Stimulated activated memory B cell treated with anti-CD40 and anti-IgM and Interleukin-4, amounts not matched to agents 10 μg/mL and 1 μg/mL and 100 μg/mL, for 72 hours (primary cell): ENCODE results near the gene MICAL2.

Source experiments
- ATAC-seq: fragments of 150-1000 bp; cut with Tn5 transposase; 2 replicates; pipeline ENCODE4 v1.10.0; 2021
- H3K27ac Mint-ChIP-seq: one replicate; pipeline ENCODE4 v1.8.0; 2022; ENCODE audit warnings: mild to moderate bottlenecking, mixed read lengths
- H3K27me3 Mint-ChIP-seq: one replicate; pipeline ENCODE4 v1.8.0; 2022; ENCODE audit warnings: mixed read lengths
- H3K36me3 Mint-ChIP-seq: one replicate; pipeline ENCODE4 v1.8.0; 2022; ENCODE audit warnings: mixed read lengths
- H3K4me1 Mint-ChIP-seq: one replicate; pipeline ENCODE4 v1.8.0; 2022; ENCODE audit warnings: mixed read lengths
- H3K4me3 Mint-ChIP-seq: one replicate; pipeline ENCODE4 v1.8.0; 2022; ENCODE audit warnings: mild to moderate bottlenecking, moderate library complexity, mixed read lengths
- H3K9me3 Mint-ChIP-seq: one replicate; pipeline ENCODE4 v1.8.0; 2022; ENCODE audit warnings: mixed read lengths

Gene MICAL2

GRCh38 chr11:12238420-12238819, 128.0 kb downstream of the MICAL2 start:
- no peak for ATAC-seq
- Mint-ChIP-seq H3K4me3 (no peak overlapping the region), H3K36me3 (no peaks in the 10 kb centered on the region), H3K4me1 (peaks cover 12% of the 10 kb centered on the region), H3K27me3 (peaks cover 51% of the 10 kb centered on the region), H3K27ac (no peak overlapping the region), H3K9me3 (no peaks in the 10 kb centered on the region)

GRCh38 chr11:12239396-12239795, 129.0 kb downstream of the MICAL2 start:
- H3K4me3 Mint-ChIP-seq: no peak overlapping the region
- H3K9me3 Mint-ChIP-seq: no peaks in the 10 kb centered on the region
- no peak overlapping the region for H3K27ac Mint-ChIP-seq
- H3K36me3 Mint-ChIP-seq: no peaks in the 10 kb centered on the region
- H3K4me1 Mint-ChIP-seq: peaks cover 12% of the 10 kb centered on the region
- no peak for ATAC-seq
- peaks cover 51% of the 10 kb centered on the region for H3K27me3 Mint-ChIP-seq

GRCh38 chr11:12239804-12240371, 129.5 kb downstream of the MICAL2 start:
- Mint-ChIP-seq H3K36me3 (no peaks in the 10 kb centered on the region), H3K4me1 (peaks cover 12% of the 10 kb centered on the region), H3K27ac (no peak overlapping the region)

GRCh38 chr11:12240677-12241076, 130.3 kb downstream of the MICAL2 start:
- ATAC-seq: no peak
- Mint-ChIP-seq H3K27me3 (peaks cover 43% of the 10 kb centered on the region), H3K4me1 (peaks cover 11% of the 10 kb centered on the region), H3K4me3 (no peak overlapping the region), H3K27ac (no peak overlapping the region), H3K36me3 (no peaks in the 10 kb centered on the region), H3K9me3 (no peaks in the 10 kb centered on the region)

More at GRCh38 chr11:12239804-12240371, 129.5 kb downstream of the MICAL2 start:
- Mint-ChIP-seq H3K9me3 (no peaks in the 10 kb centered on the region), H3K4me3 (no peak overlapping the region), H3K27me3 (peaks cover 50% of the 10 kb centered on the region)
- no peak for ATAC-seq

DNA sequence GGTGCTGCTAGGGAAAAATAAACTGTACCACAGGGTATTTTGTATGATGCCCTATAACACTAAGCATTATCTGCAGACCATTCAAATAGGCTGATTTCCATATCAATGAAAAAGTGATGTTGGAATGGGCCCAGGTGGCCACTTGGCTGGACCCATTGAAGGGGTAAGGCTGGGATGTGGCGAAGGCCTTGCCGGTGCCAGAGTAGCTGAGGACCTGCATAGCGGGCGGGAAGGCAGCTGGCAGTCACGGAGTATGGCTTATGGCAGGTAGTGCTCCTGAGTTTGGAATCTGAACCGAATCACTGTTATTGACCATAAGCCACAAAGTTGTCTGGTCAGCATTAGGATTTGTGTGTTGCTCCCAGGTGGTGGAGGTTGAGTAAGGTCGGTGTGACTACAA, 131.0 kb downstream of the MICAL2 start:
- no peaks in the 10 kb centered on the region for H3K9me3 Mint-ChIP-seq
- no peaks in the 10 kb centered on the region for H3K36me3 Mint-ChIP-seq
- H3K4me1 Mint-ChIP-seq: peaks cover 4% of the 10 kb centered on the region
- H3K4me3 Mint-ChIP-seq: no peak overlapping the region
- no peak overlapping the region for H3K27ac Mint-ChIP-seq
- no peak for ATAC-seq
- H3K27me3 Mint-ChIP-seq: peaks cover 43% of the 10 kb centered on the region

DNA sequence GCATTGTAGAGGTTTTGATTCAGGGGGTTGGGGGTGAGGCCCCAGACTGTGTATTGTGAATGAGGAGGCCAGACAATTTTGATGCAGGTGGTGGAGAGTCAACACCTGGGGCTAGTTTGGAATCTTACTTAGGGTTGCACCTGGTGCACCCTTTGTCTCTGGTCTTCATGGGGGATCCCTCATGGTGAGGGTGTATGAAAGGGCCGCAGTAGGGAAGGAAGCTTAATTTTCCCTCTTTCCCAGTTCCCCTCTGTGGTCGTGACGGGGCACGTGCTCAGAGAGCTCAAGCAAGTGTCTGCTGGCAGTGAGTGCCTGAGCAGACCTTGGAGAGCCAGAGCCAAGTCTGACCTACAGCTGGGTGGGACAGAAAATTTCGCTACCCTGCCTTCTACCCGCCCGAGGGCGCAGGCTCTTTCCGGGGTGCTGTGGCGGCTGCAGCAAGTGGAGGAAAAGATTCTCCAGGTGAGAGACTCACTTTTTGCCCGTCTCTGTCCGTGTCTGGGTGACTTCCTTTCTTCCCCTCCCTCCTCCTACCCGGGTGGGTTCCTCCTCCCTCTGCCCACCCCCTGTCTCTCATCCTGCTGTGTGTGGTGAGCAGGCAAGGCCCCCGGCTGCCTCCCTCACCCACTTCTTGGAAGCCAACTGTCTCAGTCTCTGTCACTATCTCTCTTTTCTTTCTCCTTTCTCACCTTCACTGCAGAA, 131.7 kb downstream of the MICAL2 start:
- Mint-ChIP-seq H3K36me3 (no peaks in the 10 kb centered on the region), H3K27me3 (peaks cover 43% of the 10 kb centered on the region), H3K27ac (no peak overlapping the region), H3K9me3 (no peaks in the 10 kb centered on the region), H3K4me1 (no peaks in the 10 kb centered on the region), H3K4me3 (no peak overlapping the region)
- no peak for ATAC-seq

- Mint-ChIP-seq H3K4me1 (no peaks in the 10 kb centered on the region), H3K36me3 (no peaks in the 10 kb centered on the region), H3K4me3 (no peak overlapping the region), H3K27ac (no peak overlapping the region), H3K27me3 (peaks cover 43% of the 10 kb centered on the region), H3K9me3 (no peaks in the 10 kb centered on the region)
- ATAC-seq: no peak
Measured at GRCh38 chr11:12242966-12243365, 132.6 kb downstream of the MICAL2 start.

DNA sequence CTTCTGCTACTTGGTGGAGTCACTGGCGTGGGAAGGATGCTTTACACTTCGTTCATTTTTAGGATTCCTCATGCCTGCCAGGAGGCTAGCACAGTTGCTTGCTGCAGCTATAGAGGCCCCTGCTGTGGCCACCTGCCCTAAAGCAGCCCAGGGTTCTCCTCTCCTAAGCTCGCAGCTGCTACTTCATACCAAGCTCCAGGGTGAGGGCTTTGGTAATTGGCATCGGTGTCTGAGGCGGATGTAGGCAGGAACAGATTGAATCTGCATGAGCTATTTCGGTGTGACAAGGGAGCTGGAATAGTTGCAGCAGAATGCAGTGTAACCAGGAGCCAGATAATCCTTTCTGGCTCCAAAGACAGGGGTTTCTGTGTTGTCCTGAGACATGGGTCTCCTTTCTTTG, 133.1 kb downstream of the MICAL2 start:
- peaks cover 43% of the 10 kb centered on the region for H3K27me3 Mint-ChIP-seq
- H3K36me3 Mint-ChIP-seq: no peaks in the 10 kb centered on the region
- H3K4me3 Mint-ChIP-seq: no peak overlapping the region
- no peaks in the 10 kb centered on the region for H3K9me3 Mint-ChIP-seq
- H3K27ac Mint-ChIP-seq: no peak overlapping the region
- ATAC-seq: no peak
- no peaks in the 10 kb centered on the region for H3K4me1 Mint-ChIP-seq

- Mint-ChIP-seq H3K4me3 (no peak overlapping the region), H3K4me1 (no peaks in the 10 kb centered on the region), H3K36me3 (no peaks in the 10 kb centered on the region), H3K9me3 (no peaks in the 10 kb centered on the region), H3K27ac (no peak overlapping the region), H3K27me3 (peaks cover 43% of the 10 kb centered on the region)
- ATAC-seq: no peak
Measured at GRCh38 chr11:12243911-12244550, 133.6 kb downstream of the MICAL2 start.

DNA sequence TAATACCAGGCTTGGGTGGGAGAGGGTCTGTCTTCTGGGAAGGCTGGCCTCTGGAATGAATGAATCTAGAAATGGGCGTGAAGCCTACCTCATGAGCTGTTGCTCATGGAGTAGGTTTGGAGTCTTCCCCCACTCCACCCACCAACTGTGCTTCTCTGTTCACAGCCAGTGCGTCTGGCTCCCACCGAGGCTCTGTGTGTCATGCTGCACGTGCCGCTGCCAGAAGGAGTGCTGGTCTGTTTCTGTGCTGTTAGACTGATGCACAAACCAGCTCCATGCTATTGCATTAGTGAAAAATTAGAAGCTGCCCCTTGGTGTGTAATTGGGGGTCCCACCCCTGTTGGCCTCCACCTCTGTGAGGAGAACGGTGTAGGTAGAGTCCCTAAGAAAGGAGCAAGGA, 134.7 kb downstream of the MICAL2 start:
- Mint-ChIP-seq H3K27ac (no peak overlapping the region), H3K9me3 (no peaks in the 10 kb centered on the region), H3K4me1 (no peaks in the 10 kb centered on the region), H3K4me3 (no peak overlapping the region), H3K36me3 (no peaks in the 10 kb centered on the region), H3K27me3 (peaks cover 43% of the 10 kb centered on the region)
- ATAC-seq: no peak

GRCh38 chr11:12245549-12246016, 135.2 kb downstream of the MICAL2 start:
- no peaks in the 10 kb centered on the region for H3K36me3 Mint-ChIP-seq
- no peaks in the 10 kb centered on the region for H3K9me3 Mint-ChIP-seq
- H3K27me3 Mint-ChIP-seq: peaks cover 42% of the 10 kb centered on the region
- no peak overlapping the region for H3K27ac Mint-ChIP-seq
- no peak for ATAC-seq
- no peak overlapping the region for H3K4me3 Mint-ChIP-seq
- no peaks in the 10 kb centered on the region for H3K4me1 Mint-ChIP-seq

DNA sequence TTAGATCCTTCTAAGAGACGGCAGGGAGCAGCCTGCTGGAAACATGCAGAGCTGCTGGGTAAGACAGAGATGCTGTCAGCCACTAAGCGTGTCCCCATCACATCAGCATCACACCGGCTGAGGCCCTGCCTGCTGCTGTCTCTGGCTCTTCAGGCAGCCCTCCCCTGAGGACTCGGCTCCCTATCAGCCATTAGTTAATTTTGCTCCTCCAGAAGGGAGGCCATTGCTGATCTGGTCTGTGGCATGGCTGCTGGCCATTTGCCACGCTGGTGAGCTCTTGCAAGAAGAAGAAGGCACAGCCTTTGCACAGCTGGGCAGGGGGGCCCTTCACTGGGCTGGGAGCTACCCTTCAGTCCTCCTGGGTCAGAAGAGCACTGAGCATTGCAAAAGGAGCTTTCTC, 135.8 kb downstream of the MICAL2 start:
- Mint-ChIP-seq H3K27ac (no peak overlapping the region), H3K36me3 (no peaks in the 10 kb centered on the region), H3K27me3 (peaks cover 36% of the 10 kb centered on the region), H3K4me1 (no peaks in the 10 kb centered on the region), H3K9me3 (no peaks in the 10 kb centered on the region), H3K4me3 (no peak overlapping the region)
- no peak for ATAC-seq

DNA sequence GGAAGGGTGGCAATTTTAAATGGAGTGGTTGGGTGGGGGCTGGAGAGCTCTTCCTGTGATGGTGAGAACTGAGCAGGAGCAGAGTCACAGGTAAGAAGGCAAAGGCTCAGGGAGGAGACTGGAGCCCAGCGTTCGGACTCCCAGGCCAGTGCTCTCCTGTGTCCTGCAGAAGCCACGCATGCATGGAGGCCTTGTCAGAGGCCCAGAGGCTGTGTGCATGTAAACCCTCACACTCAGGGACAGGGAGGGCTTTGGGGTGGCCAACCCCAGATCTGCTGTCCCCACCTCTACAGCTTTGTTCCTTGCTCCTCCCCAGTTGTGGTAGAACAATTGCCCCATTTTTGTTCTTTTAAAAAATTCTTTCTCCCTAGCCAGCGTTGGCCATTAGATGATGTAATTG, 136.6 kb downstream of the MICAL2 start:
- H3K27ac Mint-ChIP-seq: no peak overlapping the region
- ATAC-seq: no peak
- no peak overlapping the region for H3K4me3 Mint-ChIP-seq
- no peaks in the 10 kb centered on the region for H3K36me3 Mint-ChIP-seq
- H3K4me1 Mint-ChIP-seq: no peaks in the 10 kb centered on the region
- H3K9me3 Mint-ChIP-seq: no peaks in the 10 kb centered on the region
- peaks cover 29% of the 10 kb centered on the region for H3K27me3 Mint-ChIP-seq

GRCh38 chr11:12247543-12248254, 137.3 kb downstream of the MICAL2 start:
- no peaks in the 10 kb centered on the region for H3K4me1 Mint-ChIP-seq
- H3K27ac Mint-ChIP-seq: no peak overlapping the region
- no peaks in the 10 kb centered on the region for H3K9me3 Mint-ChIP-seq
- no peaks in the 10 kb centered on the region for H3K36me3 Mint-ChIP-seq
- no peak for ATAC-seq
- no peak overlapping the region for H3K4me3 Mint-ChIP-seq
- peaks cover 21% of the 10 kb centered on the region for H3K27me3 Mint-ChIP-seq

DNA sequence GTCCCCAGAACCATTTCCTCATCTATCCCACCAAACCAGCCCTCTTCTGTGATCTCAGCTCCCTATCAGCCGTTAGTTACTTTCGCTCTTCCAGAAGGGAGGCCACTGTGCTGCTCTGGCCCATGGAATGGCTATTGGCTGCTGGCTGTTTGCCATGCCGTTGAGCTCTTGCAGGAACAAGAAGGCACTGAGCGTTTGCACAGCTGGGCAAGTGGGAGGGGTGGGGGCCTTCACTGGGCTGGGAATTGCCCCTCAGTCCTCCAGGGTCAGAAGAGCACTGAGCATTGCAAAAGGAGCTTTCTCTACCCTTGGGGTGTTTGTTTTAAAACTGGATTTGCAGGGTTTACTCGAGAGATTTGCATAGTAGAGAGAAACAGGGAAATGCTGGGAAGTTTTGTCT, 137.9 kb downstream of the MICAL2 start:
- H3K27ac Mint-ChIP-seq: no peak overlapping the region
- H3K4me3 Mint-ChIP-seq: no peak overlapping the region
- no peaks in the 10 kb centered on the region for H3K9me3 Mint-ChIP-seq
- ATAC-seq: no peak
- H3K4me1 Mint-ChIP-seq: no peaks in the 10 kb centered on the region
- H3K36me3 Mint-ChIP-seq: no peaks in the 10 kb centered on the region
- peaks cover 15% of the 10 kb centered on the region for H3K27me3 Mint-ChIP-seq
